ENCODE measurements around the gene IGF1.
"Not testable (repeated sequence)": the region's sequence is repeated elsewhere in the genome, so short reads cannot be mapped to it uniquely, and the experiment has no call there.

Gene IGF1

GRCh38 chr12:102374190-102374589, 106.2 kb downstream of the IGF1 start:
- no peak for DNase-seq

DNA sequence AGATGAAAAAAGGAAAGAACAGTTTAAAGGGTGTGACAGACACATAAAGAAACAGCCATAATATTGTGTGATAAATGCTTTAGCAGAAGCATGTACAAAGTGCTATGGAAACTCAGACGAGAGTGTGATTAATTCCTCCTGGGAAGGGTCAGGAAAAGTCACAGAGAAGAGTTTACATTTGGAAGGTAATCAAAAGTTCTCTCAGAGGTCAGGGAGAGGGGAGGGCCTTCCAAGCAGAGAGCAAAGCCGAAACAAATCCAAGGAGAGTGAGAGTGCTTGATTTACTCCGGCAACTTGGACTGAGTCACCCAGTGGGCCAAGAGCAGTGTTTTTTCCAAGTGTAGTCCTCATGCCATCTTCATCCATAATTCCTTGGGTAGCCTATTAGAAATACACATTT, 108.3 kb downstream of the IGF1 start:
- DNase-seq = no peak

GRCh38 chr12:102371165-102371564, 109.2 kb downstream of the IGF1 start:
- no peak for DNase-seq

DNA sequence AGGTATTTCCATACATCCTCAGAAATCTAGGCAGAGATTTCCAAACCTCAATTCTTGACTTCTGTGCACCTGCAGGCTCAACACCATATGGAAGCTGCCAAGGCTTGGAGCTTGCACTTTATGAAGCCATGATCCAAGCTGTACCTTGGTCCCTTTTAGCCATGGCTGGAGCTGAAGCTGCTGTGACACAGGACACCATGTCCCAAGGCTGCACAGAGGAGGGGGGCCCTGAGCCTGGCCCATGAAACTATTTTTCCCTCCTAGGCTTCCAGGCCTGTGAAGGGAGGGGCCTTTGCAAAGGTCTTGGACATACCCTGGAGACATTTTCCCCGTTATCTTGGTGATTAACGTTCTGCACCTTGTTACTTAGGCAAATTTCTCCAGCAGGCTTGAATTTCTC, 110.5 kb downstream of the IGF1 start:
- DNase-seq = no peak

DNA sequence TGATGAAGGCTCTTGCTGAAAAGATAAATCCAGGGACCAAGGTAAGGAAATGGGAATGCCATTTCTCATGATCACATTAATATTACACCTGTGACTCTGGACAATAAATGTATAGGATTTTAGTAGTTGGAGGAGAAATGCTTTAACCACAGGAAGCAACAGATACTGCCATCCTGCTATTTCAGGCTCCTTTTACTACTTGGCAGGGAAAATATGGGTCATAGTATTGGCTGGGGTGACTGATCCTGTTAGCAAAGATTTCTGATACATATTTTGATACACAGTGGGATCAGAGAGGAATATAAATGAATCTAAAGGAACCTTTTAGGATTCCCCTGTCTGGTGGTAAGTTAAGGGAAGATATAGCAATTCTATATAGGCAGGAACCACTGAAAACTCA, 115.0 kb downstream of the IGF1 start:
- no peak for DNase-seq

GRCh38 chr12:102364709-102365108, 115.7 kb downstream of the IGF1 start:
- no peak for DNase-seq

DNA sequence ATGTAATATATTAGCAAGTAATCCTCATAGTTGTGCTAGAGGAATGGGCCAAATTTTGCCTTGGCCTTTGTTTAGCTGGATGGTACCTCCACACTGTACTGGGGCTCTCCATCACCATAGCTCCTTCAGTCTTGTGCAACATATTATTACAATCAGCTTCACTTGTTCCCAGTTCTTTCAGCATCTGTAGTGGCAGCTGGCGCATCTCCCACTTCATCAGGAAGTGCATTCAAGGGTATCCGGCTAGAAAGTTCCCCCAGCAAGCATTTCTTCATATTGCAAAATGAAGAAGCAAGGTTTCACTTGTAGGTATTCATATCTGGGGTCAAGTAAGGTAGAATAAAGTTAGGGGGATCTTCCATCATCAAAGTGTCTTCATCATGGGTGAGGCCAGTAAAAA, 123.7 kb downstream of the IGF1 start:
- DNase-seq = no peak

DNA sequence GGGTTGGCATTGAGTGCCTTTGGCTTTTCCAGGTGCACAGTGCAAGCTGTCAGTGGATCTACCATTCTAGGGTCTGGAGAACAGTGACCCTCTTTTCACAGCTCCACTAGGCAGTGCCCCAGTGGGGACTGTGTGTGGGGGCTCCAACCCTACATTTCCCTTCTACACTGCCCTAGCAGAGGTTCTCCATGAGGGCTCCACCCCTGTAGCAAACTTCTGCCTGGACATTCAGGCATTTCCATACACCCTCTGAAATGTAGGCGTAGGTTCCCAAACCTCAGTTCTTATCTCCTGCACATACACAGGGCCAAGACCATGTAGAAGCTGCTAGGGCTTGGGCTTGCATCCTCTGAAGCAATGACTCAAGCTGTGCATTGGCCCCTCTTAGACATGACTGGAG, 126.1 kb downstream of the IGF1 start:
- not testable (repeated sequence) for DNase-seq

DNA sequence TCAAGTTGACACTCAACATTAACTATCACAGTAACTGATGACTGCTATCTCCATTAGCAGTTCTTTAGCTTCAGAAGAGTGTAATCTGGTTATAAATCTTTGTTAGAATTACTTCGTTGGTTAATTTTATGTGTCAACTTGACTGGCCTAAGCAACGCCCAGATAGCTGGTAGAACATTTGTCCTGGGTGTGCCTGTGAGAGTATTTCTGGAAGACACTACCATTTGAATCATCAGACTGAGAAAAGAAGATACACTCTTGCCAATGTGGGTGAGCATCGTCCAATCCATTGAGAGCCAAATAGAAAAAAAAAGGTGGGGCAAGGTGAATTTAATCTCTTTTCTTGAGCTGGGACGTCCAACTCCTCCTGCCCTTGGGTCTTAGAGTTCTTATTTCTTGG, 129.0 kb downstream of the IGF1 start:
- no peak for DNase-seq

DNA sequence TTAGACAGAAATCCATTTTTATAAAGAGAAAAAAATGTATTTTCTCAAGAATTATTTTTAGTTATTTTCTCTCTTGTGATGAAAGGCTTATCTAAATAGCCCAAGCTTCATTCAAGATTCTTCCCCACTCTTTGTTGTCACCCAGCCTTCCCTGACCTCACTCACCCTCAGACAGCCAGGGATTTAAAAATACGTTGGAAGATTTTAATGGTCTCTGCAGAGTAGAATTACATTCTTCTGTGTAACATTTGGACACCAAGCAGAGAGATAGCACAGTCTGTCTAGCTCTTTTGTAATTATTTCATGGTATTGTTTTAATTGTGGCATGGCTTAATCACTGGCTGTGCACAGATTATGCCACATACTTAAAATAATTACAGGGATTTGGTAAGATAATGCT, 130.3 kb downstream of the IGF1 start:
- no peak for DNase-seq

DNA sequence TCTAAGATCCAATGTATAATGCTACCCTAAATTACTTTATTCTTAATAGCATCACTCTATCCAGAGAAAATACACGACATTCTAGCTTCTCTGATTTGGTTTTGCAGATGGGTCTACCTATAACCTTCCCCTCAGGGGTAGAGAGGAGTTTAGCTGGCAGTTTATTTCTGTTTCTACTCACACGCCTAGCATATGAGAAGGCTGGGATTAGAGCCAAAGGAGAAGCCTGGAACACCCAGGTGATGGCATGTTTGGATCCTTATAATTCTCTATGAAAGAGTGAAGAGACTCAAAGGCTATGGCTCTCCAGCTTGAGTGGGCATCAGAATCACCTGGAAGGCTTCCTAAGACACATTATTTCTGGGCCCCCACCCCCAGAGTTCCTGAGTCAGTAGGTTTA, 131.3 kb downstream of the IGF1 start:
- DNase-seq = no peak

- DNase-seq = no peak
Observed at GRCh38 chr12:102347811-102348210, 132.6 kb downstream of the IGF1 start.

Measured in femur (tissue), 1 donor.